Measurements from ENCODE around the gene PLOD2. TPM values are rescaled to one million over a fixed set of nuclear protein-coding genes. Genes with fewer than 3 reads are reported as not detected.

The PLOD2 gene
- polyA plus RNA-seq, 1 donor, result 11.8 TPM

- no peak for DNase-seq (ENCODE audit: low read depth)
Measured at GRCh38 chr3:146100825-146101444, 60.0 kb downstream of the PLOD2 start.

- DNase-seq (ENCODE audit: low read depth), result no peak
Measured at GRCh38 chr3:146100180-146100579, 60.8 kb downstream of the PLOD2 start.

- no peak for DNase-seq (ENCODE audit: low read depth)
Measured at GRCh38 chr3:146099316-146099715, 61.7 kb downstream of the PLOD2 start.

- DNase-seq (ENCODE audit: low read depth), result no peak
Measured at GRCh38 chr3:146093896-146094295, 67.1 kb downstream of the PLOD2 start.

GRCh38 chr3:146092230-146092629 lies 68.8 kb downstream of the PLOD2 start:
- DNase-seq (ENCODE audit: low read depth), result no peak

- no peak for DNase-seq (ENCODE audit: low read depth)
Measured at GRCh38 chr3:146091397-146091796, 69.6 kb downstream of the PLOD2 start.

- DNase-seq (ENCODE audit: low read depth), result no peak
Measured at GRCh38 chr3:146090521-146090920, 70.5 kb downstream of the PLOD2 start.

GRCh38 chr3:146088840-146089239 lies 72.1 kb downstream of the PLOD2 start:
- DNase-seq (ENCODE audit: low read depth), result no peak

- no peak for DNase-seq (ENCODE audit: low read depth)
Measured at GRCh38 chr3:146087116-146087515, 73.9 kb downstream of the PLOD2 start.

- DNase-seq (ENCODE audit: low read depth), result no peak
Measured at GRCh38 chr3:146086211-146086610, 74.8 kb downstream of the PLOD2 start.

- no peak for DNase-seq (ENCODE audit: low read depth)
Measured at GRCh38 chr3:146085678-146086077, 75.3 kb downstream of the PLOD2 start.

GRCh38 chr3:146080578-146080977 lies 80.4 kb downstream of the PLOD2 start:
- DNase-seq (ENCODE audit: low read depth), result no peak

- DNase-seq (ENCODE audit: low read depth), result no peak
Measured at GRCh38 chr3:146078031-146078430, 83.0 kb downstream of the PLOD2 start.

GRCh38 chr3:146077181-146077580 lies 83.8 kb downstream of the PLOD2 start:
- no peak for DNase-seq (ENCODE audit: low read depth)

- DNase-seq (ENCODE audit: low read depth), result no peak
Measured at GRCh38 chr3:146072824-146073223, 88.2 kb downstream of the PLOD2 start.

- no peak for DNase-seq (ENCODE audit: low read depth)
Measured at GRCh38 chr3:146072061-146072460, 88.9 kb downstream of the PLOD2 start.

GRCh38 chr3:146071632-146072031 lies 89.4 kb downstream of the PLOD2 start:
- no peak for DNase-seq (ENCODE audit: low read depth)

GRCh38 chr3:146067048-146067447 lies 93.9 kb downstream of the PLOD2 start:
- DNase-seq (ENCODE audit: low read depth), result no peak

- DNase-seq (ENCODE audit: low read depth), result peak; percentile 60
Measured at GRCh38 chr3:146065573-146066006, 95.4 kb downstream of the PLOD2 start.

GRCh38 chr3:146058241-146058640 lies 102.7 kb downstream of the PLOD2 start:
- DNase-seq (ENCODE audit: low read depth), result no peak

GRCh38 chr3:146052791-146053310 lies 108.1 kb downstream of the PLOD2 start:
- DNase-seq (ENCODE audit: low read depth), result no peak

GRCh38 chr3:146052056-146052790 lies 108.8 kb downstream of the PLOD2 start:
- DNase-seq (ENCODE audit: low read depth), result no peak

- DNase-seq (ENCODE audit: low read depth), result no peak
Measured at GRCh38 chr3:146050691-146051090, 110.3 kb downstream of the PLOD2 start.

Measured in forelimb muscle (tissue), 1 donor.